ENCODE results near the gene GSTM5.
"Not testable (repeated sequence)": the region's sequence is repeated elsewhere in the genome, so short reads cannot be mapped to it uniquely, and the experiment has no call there.

GSTM5 gene

DNA sequence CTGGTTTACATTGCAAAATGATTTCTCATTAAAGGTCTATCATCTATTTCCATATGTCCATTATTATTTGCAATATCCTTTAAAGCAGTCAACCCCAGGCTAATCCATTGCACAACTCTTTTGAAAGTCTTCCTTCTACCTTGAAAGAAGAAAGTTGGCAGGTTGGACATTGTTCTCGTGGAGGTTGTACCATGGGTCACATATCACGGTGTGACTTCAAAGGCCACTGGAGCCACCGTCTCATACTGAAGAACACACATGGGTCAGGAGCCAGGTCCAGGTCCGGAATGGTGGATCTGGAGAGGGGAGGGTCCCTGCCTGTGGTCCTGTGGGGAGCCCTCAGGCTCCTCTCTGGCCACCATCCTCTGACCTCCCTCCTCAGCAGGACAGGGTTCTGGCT is 26.2 kb upstream of the GSTM5 start:
- H3K4me1 Mint-ChIP-seq, H3K4me3 Mint-ChIP-seq, H3K36me3 Mint-ChIP-seq, DNase-seq, H3K27ac Mint-ChIP-seq, CTCF ChIA-PET, H3K27me3 Mint-ChIP-seq, H3K9me3 Mint-ChIP-seq: not testable (repeated sequence)

GRCh38 chr1:109687109-109687508 is 24.9 kb upstream of the GSTM5 start:
- H3K4me3 Mint-ChIP-seq, H3K4me1 Mint-ChIP-seq, H3K27ac Mint-ChIP-seq, H3K27me3 Mint-ChIP-seq, DNase-seq, CTCF ChIA-PET, H3K36me3 Mint-ChIP-seq, H3K9me3 Mint-ChIP-seq: not testable (repeated sequence)

GRCh38 chr1:109687641-109688499 is 24.2 kb upstream of the GSTM5 start, which contains the start of gene GSTM1:
Gene GSTM1 (plus strand): TSS chr1:109687817. CDS start chr1:109687874, 57 bp downstream.
- H3K27me3 Mint-ChIP-seq: no peaks in the 10 kb centered on the region
- H3K4me1 Mint-ChIP-seq: no peaks in the 10 kb centered on the region
- H3K9me3 Mint-ChIP-seq: no peaks in the 10 kb centered on the region
- CTCF ChIA-PET: no interaction called here
- H3K4me3 Mint-ChIP-seq: no peak within 1 kb of the TSS
- no peak within 1 kb of the TSS for H3K27ac Mint-ChIP-seq
- DNase-seq: no peak
- H3K36me3 Mint-ChIP-seq: no peaks in the 10 kb centered on the region

- CTCF ChIA-PET: no interaction called here
- Mint-ChIP-seq H3K4me1 (no peaks in the 10 kb centered on the region), H3K27me3 (no peaks in the 10 kb centered on the region), H3K4me3 (no peak overlapping the region), H3K9me3 (no peaks in the 10 kb centered on the region), H3K27ac (no peak overlapping the region), H3K36me3 (no peaks in the 10 kb centered on the region)
- DNase-seq: no peak
These were observed 22.1 kb upstream of the GSTM5 start for GRCh38 chr1:109689844-109690405.

GRCh38 chr1:109691759-109692158 is 20.3 kb upstream of the GSTM5 start:
- Mint-ChIP-seq H3K4me3 (no peak overlapping the region), H3K36me3 (no peaks in the 10 kb centered on the region), H3K27ac (no peak overlapping the region), H3K4me1 (no peaks in the 10 kb centered on the region), H3K9me3 (no peaks in the 10 kb centered on the region), H3K27me3 (no peaks in the 10 kb centered on the region)
- CTCF ChIA-PET: no interaction called here
- DNase-seq: no peak

DNA sequence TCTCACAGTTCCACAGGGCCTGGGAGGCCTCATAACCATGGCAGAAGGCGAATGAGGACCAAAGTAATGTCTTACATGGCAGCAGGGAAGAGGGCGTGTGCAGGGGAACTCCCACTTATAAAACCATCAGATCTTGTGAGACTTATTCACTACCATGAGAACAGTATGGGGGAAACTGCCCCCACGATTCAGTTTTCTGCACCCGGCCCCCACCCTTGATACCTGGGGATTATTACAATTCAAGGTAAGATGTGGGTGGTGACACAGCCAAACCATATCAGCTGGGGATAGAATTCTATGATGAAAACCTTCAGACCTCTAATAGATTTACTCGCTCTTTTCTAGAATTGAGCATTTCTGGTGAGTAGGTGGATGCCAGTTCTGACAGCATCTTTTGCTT is 17.7 kb upstream of the GSTM5 start:
- CTCF ChIA-PET, DNase-seq, H3K36me3 Mint-ChIP-seq, H3K4me1 Mint-ChIP-seq, H3K4me3 Mint-ChIP-seq, H3K27ac Mint-ChIP-seq, H3K9me3 Mint-ChIP-seq, H3K27me3 Mint-ChIP-seq: not testable (repeated sequence)

DNA sequence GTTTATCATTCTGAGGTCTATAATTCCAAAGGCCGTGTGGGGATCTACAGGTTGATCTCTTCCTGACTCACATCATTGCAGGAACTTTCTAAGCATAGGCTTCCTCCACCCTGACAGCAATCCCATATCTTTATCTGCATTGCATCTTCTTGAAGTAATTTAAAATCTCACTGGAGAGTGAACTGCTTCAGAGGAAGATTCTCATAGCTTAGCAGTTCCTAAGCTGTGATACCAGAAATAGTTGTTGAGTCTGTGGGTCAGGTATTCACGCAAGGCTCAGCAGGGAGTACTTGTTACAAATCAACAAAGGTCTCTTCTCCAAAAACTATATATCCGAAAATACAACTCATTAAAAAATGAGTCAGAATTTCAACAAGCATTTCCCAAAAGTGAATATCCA is 16.9 kb upstream of the GSTM5 start:
- H3K27ac Mint-ChIP-seq, H3K9me3 Mint-ChIP-seq, H3K4me3 Mint-ChIP-seq, H3K27me3 Mint-ChIP-seq, H3K36me3 Mint-ChIP-seq, H3K4me1 Mint-ChIP-seq, DNase-seq, CTCF ChIA-PET: not testable (repeated sequence)

GRCh38 chr1:109697066-109697465 is 15.0 kb upstream of the GSTM5 start:
- Mint-ChIP-seq H3K9me3 (no peaks in the 10 kb centered on the region), H3K27me3 (no peaks in the 10 kb centered on the region), H3K36me3 (no peaks in the 10 kb centered on the region), H3K4me3 (no peak overlapping the region), H3K4me1 (no peaks in the 10 kb centered on the region), H3K27ac (no peak overlapping the region)
- CTCF ChIA-PET: no interaction called here
- no peak for DNase-seq

DNA sequence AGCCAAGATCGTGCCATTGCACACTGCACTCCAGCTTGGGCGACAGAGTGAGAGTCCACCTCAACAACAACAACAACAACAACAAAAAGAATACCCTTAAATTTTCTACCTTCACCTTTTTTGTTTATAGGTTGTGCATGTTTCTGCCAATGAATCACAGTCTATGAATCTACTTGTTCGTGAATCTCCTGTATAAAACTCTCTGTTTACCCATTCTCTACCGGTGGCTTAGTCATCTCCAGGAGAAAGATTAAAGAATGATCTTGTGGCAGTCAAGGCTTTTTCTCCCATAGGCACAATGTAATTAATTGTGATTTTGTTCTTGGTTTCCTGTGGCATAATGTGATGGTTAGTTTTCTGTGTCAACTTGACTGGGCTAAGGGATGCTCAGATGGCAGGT is 14.2 kb upstream of the GSTM5 start:
- CTCF ChIA-PET, DNase-seq, H3K36me3 Mint-ChIP-seq, H3K27ac Mint-ChIP-seq, H3K9me3 Mint-ChIP-seq, H3K27me3 Mint-ChIP-seq, H3K4me1 Mint-ChIP-seq, H3K4me3 Mint-ChIP-seq: not testable (repeated sequence)

DNA sequence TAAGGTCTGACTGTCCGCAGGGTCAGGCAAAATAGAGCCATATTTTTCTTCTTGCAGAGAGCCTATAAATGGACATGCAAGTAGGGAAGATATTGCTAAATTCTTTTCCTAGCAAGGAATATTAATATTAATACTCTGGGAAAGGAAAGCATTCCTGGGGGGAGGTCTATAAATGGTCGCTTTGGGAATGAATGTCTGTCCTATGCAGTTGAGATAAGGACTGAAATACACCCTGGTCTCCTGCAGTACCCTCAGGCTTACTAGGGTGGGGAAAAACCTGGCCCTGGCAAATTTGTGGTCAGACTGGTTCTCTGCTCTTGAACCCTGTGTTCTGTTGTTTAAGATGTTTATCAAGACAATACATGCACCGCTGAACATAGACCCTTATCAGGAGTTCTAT is 9.1 kb upstream of the GSTM5 start:
- not testable (repeated sequence) for DNase-seq, H3K9me3 Mint-ChIP-seq, H3K27me3 Mint-ChIP-seq, H3K4me3 Mint-ChIP-seq, H3K36me3 Mint-ChIP-seq, H3K27ac Mint-ChIP-seq, H3K4me1 Mint-ChIP-seq
- CTCF ChIA-PET: interaction anchor here (1.1 kb wide), 1 partner anchor 59 kb away, joined by 3 read pairs; no protein-coding TSS in a partner anchor

- DNase-seq: no peak
- no peaks in the 10 kb centered on the region for H3K4me1 Mint-ChIP-seq
- no peak overlapping the region for H3K4me3 Mint-ChIP-seq
- CTCF ChIA-PET: interaction anchor here (1.1 to 2.1 kb wide), 2 partner anchors 61 to 64 kb away, joined by 3 to 7 read pairs; no protein-coding TSS in a partner anchor
- H3K27ac Mint-ChIP-seq: no peak overlapping the region
- no peaks in the 10 kb centered on the region for H3K36me3 Mint-ChIP-seq
- no peaks in the 10 kb centered on the region for H3K27me3 Mint-ChIP-seq
- peaks cover 8% of the 10 kb centered on the region for H3K9me3 Mint-ChIP-seq
These were observed 7.9 kb upstream of the GSTM5 start for GRCh38 chr1:109704173-109704572.

DNA sequence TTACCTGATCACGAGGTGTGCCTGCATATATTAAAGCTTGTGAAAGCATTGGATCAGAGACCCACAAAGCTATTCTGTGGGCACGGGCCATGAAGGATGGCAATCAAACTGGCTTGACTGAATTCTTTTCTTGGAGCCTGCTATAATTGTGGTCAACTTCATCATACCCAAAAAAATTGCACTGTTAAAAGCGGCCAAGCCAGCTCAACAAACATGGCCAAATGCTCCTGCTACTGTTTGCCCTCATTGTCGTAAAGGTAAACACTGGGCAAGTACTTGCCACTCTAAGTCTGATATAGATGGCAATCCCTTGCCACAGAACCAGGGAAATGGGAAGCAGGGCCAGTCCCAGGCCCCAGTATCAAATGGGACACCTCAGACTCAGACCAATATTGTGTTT is 6.6 kb upstream of the GSTM5 start:
- H3K27ac Mint-ChIP-seq: no peak overlapping the region
- CTCF ChIA-PET: interaction anchor here (2.1 kb wide), 1 partner anchor 65 kb away, joined by 7 read pairs; no protein-coding TSS in a partner anchor

DNA sequence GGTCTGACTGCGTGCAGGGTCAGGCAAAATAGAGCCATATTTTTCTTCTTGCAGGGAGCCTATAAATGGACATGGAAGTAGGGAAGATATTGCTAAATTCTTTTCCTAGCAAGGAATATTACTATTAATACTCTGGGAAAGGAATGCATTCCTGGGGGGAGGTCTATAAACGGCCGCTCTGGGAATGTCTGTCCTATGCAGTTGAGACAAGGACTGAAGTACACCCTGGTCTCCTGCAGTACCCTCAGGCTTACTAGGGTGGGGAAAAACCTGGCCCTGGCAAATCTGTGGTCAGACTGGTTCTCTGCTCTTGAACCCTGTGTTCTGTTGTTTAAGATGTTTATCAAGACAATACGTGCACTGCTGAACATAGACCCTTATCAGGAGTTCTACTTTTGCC is 3.1 kb upstream of the GSTM5 start:
- H3K27me3 Mint-ChIP-seq: peaks cover 22% of the 10 kb centered on the region
- not testable (repeated sequence) for H3K4me3 Mint-ChIP-seq, DNase-seq, H3K4me1 Mint-ChIP-seq, H3K36me3 Mint-ChIP-seq, H3K27ac Mint-ChIP-seq
- CTCF ChIA-PET: interaction anchor here (0.7 kb wide), 1 partner anchor 69 kb away, joined by 4 read pairs; no protein-coding TSS in a partner anchor
- peaks cover 11% of the 10 kb centered on the region for H3K9me3 Mint-ChIP-seq

More for the DNA sequence above, 6.6 kb upstream of the GSTM5 start:
- H3K27me3 Mint-ChIP-seq: no peaks in the 10 kb centered on the region
- DNase-seq: no peak
- no peaks in the 10 kb centered on the region for H3K4me1 Mint-ChIP-seq
- no peak overlapping the region for H3K4me3 Mint-ChIP-seq
- H3K9me3 Mint-ChIP-seq: peaks cover 13% of the 10 kb centered on the region
- no peaks in the 10 kb centered on the region for H3K36me3 Mint-ChIP-seq

DNA sequence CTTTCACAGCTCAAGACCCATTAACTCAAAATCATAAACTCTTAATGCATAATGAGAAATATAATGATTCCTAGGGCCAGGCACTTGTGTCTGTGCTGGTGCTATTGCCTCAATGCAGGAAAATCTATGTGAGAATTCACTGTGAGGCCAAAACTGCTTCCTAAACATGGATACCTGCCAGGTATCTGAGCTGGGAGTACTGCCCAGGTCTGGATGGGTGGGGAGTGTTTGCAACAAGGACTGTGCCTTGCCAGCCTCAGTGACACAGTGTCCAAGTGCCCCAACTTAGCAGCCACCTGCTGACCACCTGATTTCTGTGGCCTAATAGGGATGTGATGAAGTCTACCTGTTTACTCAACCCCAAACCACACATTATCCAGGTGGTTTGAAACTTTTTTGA is 2.2 kb upstream of the GSTM5 start:
- H3K9me3 Mint-ChIP-seq: peaks cover 11% of the 10 kb centered on the region
- not testable (repeated sequence) for H3K4me1 Mint-ChIP-seq, H3K36me3 Mint-ChIP-seq, H3K27ac Mint-ChIP-seq, H3K4me3 Mint-ChIP-seq, DNase-seq
- CTCF ChIA-PET: interaction anchor here (0.7 kb wide), 1 partner anchor 69 kb away, joined by 4 read pairs; no protein-coding TSS in a partner anchor
- H3K27me3 Mint-ChIP-seq: peaks cover 31% of the 10 kb centered on the region

DNA sequence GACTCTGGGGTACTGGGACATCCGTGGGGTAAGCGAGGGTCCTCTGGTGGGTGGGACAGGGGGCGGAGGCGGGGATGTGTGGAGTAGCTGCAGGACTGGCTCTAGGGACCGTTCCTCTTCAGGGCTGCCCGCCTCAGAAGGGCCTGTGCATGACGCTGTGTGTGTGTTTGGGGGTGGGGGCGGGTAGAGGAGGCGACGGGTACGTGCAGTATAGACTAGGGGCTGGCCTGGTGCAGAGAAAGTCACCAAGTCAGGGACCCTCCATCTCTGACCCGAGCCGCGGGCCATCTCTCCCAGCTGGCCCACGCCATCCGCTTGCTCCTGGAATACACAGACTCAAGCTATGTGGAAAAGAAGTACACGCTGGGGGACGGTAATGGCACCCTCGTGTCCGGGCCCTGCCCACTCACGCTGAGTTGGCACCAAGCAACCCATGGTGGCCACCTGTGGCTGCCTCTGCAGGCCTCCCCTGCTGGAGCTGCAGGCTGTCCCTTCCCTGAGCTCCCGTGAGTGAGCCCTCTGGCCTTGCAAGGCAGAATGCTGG is 342 bp downstream of the GSTM5 start:
- no peak for DNase-seq
- CTCF ChIA-PET: no interaction called here
- Mint-ChIP-seq H3K4me1 (no peaks in the 10 kb centered on the region), H3K9me3 (peaks cover 11% of the 10 kb centered on the region), H3K4me3 (no peak overlapping the region), H3K27me3 (peaks cover 50% of the 10 kb centered on the region), H3K27ac (no peak overlapping the region), H3K36me3 (no peaks in the 10 kb centered on the region)
